Astrocyte of the cerebellum (primary cell): ENCODE measurements around the gene IGF2BP2.
"Not testable (repeated sequence)": the region's sequence is repeated elsewhere in the genome, so short reads cannot be mapped to it uniquely, and the experiment has no call there.

ENCODE experiments used
- DNase-seq: peaks from one replicate; pipeline ENCODE4 v3.0.0-alpha.2; 2011; ENCODE audit warnings: low read depth
- H3K4me3 ChIP-seq: 2 replicates; pipeline ENCODE4 v1.5.1; 2011; ENCODE audit warnings: mild to moderate bottlenecking, low read depth, low read length, moderate library complexity
- in situ Hi-C: cut with HindIII; loops from 2 replicates; pipeline ENCODE4 v1.10.0; 2017; ENCODE audit warnings: low sequenced_read_pairs
- TF ChIP-seq, protein P1 (sequence below): IDR thresholded peaks from 2 replicates; pipeline ENCODE4 v1.5.1; 2012; ENCODE audit warnings: low read length, low read depth, moderate library complexity, mild to moderate bottlenecking; ENCODE audit errors: missing control alignments

Gene IGF2BP2

DNA sequence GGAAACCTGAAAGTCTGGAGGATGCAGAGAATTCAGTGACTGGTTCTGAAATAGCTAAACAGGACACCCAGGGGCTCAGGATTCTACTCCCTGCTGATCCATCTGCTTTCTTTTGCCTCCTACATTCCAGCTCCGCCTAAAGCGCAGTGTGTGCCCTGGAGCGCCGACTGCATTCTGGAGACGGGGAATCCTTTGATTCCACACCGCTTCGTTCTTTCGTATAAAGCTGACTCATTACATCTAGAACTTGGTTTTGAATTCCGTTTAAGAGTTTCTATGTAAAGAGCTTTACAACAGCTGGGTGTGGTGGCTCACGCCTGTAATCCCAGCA, 177.0 kb downstream of the IGF2BP2 start:
- TF ChIP-seq, protein P1, sequence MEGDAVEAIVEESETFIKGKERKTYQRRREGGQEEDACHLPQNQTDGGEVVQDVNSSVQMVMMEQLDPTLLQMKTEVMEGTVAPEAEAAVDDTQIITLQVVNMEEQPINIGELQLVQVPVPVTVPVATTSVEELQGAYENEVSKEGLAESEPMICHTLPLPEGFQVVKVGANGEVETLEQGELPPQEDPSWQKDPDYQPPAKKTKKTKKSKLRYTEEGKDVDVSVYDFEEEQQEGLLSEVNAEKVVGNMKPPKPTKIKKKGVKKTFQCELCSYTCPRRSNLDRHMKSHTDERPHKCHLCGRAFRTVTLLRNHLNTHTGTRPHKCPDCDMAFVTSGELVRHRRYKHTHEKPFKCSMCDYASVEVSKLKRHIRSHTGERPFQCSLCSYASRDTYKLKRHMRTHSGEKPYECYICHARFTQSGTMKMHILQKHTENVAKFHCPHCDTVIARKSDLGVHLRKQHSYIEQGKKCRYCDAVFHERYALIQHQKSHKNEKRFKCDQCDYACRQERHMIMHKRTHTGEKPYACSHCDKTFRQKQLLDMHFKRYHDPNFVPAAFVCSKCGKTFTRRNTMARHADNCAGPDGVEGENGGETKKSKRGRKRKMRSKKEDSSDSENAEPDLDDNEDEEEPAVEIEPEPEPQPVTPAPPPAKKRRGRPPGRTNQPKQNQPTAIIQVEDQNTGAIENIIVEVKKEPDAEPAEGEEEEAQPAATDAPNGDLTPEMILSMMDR: no peak
- in situ Hi-C loops: no loop called here
- DNase-seq: no peak
- H3K4me3 ChIP-seq: no peak overlapping the region

DNA sequence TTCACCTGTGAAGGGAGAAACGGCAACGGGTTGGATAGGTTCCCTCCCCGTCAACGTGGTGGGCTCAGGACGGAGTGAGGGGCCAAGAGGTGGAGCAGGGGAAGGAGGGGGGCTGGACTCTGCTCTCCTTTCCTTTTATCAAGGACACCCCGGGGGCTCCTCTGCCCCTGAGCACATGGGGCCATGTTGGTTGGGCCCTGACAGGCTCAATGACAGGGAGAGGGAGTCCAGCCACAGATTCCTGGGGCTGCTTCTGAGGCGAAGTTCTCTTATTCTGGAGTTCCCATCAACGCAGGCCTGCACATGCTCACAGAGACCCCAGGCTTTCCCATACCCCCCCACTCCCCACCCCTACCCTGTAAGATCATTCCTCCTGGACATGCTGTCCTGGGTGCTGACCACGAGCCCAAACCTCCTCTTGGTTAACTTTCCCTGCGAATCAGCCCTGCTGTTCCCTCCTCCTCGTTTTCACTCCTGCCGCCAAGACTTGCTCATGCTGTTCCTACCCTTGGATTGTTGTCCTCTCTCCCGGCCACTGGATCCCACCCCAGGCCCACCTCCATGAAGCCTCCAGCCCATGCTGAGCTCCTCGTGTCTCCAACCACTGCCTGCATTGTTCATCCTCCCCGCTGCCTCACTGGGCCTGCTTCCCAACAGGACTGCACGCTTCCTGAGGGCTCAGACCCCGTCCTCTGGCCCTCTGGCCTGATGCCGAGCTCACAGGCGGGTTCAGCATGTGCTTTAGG, 177.5 kb downstream of the IGF2BP2 start:
- TF ChIP-seq, protein P1: no peak
- in situ Hi-C loops: no loop called here
- no peak overlapping the region for H3K4me3 ChIP-seq
- no peak for DNase-seq

DNA sequence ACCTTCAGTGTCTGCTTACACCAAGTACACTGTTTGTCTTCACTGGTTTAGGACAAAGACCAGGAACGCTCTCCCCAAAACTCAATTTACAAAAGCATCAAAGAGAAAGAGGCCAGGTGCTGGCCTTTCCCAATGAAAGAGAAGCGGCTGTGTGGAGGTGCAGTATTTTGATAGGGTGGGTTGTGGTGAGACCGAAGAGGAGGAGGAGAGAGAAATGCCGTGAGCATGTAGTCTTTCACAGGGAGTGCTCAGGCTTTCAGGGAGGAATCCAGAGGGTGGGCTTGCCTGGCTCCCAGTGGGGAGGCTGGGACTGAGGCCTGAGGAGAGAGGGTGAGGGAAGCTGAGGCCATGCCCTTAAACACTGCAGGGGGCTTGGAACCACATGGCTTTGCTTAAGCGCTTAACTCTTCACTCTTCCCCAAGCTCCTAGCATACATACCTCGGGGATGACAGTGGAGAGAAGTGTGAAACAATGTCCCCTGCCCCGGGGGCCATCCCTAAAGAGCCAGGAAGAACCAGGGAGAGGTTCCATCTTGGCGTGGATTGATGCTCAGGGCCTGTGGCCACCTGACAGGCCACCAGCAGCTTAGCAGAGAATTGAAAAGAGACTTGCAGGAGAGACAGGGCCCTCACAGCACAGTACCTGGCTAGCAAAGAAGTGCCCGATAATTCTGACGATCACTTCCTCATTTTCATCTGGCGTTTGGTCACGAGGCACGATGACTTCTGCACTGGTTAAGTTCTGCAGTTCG, 178.3 kb downstream of the IGF2BP2 start:
- no peak for DNase-seq
- in situ Hi-C loops: no loop called here
- TF ChIP-seq, protein P1: no peak
- no peak overlapping the region for H3K4me3 ChIP-seq

DNA sequence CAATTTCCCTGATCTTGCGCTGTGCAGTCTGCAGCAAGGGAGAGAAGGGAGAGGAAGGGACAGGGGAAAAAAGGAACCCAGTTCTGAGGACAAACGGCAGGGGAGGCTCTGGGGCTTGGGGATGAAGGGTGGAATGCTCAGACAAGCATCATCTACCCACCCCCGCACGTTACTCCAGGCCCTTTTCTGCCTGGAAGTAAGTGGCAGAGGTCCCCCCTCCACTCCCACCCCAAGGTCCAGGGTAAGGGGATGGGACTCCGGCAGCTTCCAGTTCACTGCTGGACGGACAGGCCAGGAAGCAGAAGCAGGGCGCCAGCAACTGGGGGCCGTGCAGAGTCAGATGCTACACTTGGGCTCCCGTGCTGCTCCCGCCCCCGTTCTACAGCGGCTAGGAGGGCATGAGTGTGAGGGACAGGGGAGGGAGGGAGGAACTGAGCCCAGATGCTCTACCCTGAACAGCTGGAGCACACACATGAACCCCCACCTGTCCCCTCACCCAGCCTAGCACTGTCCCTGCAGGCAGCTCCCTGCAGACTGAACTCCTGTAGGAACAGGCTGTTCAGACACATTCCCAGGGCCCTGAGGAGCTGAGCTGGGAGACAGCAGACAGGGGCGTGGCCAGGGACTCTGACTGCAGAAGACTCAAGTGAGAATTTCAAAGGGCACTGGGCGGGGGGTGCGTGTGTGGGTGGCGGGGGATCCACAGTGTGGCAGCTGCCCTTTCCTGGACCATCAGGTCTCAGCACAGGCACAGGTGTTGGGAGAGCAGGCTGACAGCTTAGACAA, 179.1 kb downstream of the IGF2BP2 start:
- no peak overlapping the region for H3K4me3 ChIP-seq
- in situ Hi-C loops: no loop called here
- TF ChIP-seq, protein P1: no peak
- DNase-seq: no peak

DNA sequence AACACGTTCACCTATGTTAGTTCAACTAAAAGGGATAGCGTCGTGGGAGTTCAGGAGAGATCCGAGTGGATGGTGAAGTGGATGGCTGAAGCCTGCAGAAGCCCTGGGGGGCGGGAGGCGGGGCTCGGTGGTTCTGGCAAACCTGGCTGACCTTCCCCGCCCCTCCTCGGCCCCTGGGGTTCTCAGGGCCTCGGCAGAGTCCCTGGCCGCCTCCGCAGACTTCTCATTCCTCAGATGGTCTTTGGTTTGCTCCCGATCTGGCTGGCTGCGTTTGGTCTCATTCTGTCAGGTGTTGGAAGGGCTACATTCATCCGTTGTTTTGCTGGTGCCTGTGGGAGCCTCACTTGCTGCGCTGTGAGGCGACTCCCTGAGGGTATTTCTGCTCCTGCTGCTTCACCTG, 179.7 kb downstream of the IGF2BP2 start:
- in situ Hi-C loops: not testable (repeated sequence)

DNA sequence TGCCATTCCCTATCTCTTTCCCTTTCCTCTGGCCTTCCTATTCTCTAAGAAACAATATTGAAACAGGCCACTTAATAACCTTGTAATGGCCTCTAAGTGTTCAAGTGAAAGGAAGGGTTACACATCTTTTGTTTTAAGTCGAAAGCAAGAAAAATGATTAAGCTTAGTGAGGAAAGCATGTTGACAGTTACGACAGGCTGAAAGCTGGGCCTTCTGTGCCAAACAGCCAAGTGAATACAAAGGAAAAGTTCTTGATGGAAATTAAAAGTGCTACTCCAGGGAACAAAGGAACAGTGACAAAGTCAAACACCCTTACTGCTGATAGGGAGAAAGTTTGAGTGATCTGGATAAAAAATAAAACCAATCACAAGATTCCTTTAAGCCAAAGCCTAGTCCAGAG, 184.5 kb downstream of the IGF2BP2 start:
- DNase-seq: no peak
- H3K4me3 ChIP-seq: no peak overlapping the region
- TF ChIP-seq, protein P1: no peak
- in situ Hi-C loops: no loop called here

More for the DNA sequence above, 179.7 kb downstream of the IGF2BP2 start:
- H3K4me3 ChIP-seq, DNase-seq: not testable (repeated sequence)
